ENCODE measurements around the gene DEFB112.

The DEFB112 gene

DNA sequence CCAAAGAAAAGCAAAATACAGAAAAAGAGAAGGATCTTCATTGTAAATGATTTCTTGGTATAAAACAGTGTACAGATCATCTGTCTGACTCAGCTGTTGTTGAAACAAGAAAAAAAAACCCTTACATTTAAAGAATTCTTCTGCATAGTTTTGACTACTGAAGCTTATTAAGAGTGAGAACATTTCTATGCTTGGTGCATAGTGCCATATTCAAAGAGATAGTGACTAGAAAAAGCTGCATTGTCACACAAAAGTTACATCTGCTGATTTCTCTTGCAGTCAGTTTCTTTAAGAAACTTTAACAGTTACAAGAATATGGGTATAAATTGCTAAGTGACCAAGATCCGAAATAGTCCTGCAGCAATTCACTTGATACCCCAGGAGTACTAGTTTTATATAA, at the start of gene DEFB112:
DEFB112 (minus strand) TSS at position 101 of the 400 bp plus-strand sequence; CDS start at position 41, 60 bp downstream.
- no peak for DNase-seq (ENCODE audit: low read depth)

DNA sequence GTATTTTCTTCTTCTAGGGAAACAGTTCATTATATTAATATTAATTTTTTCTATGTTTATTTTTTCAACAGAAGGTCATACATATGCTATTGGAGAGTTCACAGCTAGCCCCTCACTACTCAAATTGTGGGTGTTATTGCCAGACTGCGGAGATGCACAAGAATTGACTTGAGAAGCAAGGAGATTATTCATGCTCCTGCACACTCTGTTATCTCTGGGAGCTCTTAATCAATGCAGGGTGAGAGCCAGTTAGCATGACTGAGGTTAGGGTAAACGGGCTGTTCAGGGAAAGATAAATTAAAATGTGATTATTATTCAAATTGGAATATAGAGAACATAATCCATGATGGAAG, 48.9 kb upstream of the DEFB112 start:
- DNase-seq (ENCODE audit: low read depth), result no peak

DNA sequence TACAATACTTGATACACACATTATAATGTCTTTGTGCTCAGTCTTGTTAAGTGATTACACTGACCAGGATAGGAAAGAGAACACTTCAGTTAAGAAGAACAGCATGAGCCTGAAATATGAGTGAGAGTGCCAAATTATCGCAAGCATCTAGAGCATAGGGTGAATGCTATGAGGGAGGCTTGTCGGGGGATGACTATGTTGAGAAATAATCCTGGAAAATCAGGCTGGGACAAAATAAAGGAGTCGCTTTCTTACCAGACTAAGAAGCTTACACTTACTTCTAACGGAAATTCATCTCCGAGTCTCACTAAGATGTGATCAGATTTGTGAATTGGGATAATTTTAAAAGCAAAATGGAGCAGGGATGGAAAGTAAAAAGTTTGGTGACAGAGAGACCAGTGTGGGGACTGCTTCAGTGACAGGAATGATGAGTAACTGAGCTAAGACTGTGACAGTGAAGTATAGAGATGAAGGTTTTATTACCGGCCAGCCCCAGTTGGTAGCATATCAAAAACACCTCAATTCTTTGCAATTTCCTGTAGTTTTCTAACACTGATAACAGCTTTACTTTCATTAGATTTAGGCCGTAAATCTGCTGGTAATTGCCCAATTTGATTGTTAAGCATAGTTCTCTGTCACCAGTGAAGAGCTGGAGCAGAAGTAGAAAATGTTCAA, 48.4 kb upstream of the DEFB112 start:
- DNase-seq (ENCODE audit: low read depth), result no peak

DNA sequence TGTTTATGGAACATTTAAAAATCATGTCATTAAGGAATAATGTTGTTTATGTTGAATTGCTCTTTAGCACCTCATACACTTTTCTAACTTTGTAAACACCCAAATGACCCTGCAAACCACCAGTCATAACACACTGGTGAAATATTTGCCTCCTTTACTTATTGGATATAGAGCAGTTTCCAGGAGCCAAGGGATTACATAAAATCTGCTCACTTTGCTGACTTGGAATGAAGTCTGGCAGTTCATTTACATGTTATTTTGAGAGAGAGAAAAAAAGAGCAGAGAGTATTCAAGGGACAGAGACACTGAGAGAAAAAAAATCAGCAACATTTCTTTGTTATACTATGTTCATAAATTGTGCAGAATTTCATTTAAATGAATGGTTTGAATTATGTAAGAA, 46.6 kb upstream of the DEFB112 start:
- no peak for DNase-seq (ENCODE audit: low read depth)

- no peak for DNase-seq (ENCODE audit: low read depth)
Measured at GRCh38 chr6:50093938-50094272, 44.2 kb upstream of the DEFB112 start.

- no peak for DNase-seq (ENCODE audit: low read depth)
Measured at GRCh38 chr6:50093116-50093937, 43.6 kb upstream of the DEFB112 start.

DNA sequence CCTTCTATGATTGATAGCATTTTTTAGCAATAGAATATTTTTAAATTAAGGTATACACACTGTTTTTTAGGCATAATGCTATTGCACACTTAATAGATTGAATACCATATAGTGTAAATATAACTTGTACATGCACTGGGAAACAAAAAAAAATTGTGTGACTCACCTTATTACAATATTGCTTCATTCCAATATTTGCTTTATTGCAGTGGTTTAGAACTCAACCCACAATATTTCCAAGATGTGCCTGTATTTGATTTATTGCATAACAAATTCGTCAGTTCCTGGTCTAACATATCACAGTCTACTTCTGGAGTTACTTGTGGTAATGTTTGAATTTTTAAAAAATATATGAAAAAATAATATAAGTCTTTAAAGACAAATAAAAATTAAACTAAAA, 41.9 kb upstream of the DEFB112 start:
- no peak for DNase-seq (ENCODE audit: low read depth)

DNA sequence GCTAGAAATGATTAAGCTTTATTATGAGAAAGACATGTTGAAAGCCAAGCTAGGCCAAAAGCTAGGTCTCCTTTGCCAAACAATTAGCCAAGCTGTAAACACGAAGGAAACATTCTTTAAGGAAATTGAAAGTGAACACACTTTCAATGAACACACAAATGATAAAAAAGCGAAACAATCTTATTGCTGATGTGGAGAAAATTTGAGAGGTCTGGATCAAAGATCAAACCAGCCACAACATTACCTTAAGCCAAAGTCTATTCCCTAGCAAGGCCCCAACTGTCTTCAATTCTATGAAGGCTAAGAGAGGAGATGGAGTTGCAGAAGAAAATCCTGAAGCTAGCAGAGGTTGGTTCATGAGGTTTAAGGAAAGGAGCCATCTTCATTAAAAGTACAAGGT, 40.2 kb upstream of the DEFB112 start:
- DNase-seq (ENCODE audit: low read depth), result no peak

GRCh38 chr6:50087231-50087954, 37.7 kb upstream of the DEFB112 start:
- no peak for DNase-seq (ENCODE audit: low read depth)

- no peak for DNase-seq (ENCODE audit: low read depth)
Measured at GRCh38 chr6:50077385-50077784, 27.7 kb upstream of the DEFB112 start.

- DNase-seq (ENCODE audit: low read depth), result no peak
Measured at GRCh38 chr6:50076431-50076830, 26.7 kb upstream of the DEFB112 start.

DNA sequence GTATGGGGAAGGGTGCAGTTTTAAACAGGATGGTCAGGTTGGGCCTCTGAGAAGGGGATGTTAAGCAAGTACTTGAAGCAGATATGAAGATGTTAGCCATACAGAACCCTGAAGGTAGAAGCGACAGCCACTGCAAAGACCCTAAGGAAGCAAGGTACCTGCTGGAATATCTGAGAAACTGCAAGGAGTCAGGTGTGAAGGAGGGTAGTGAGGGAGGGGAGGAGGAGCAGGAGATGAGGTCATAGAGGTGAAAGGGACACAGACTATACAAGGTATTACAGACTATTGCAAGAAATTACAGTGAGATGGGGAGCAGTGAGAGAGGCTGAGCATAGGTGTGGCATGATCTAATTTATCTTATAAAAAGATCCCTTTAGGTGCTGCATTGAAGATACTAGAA, 22.2 kb upstream of the DEFB112 start:
- no peak for DNase-seq (ENCODE audit: low read depth)

- DNase-seq (ENCODE audit: low read depth), result no peak
Measured at GRCh38 chr6:50070101-50070500, 20.4 kb upstream of the DEFB112 start.

DNA sequence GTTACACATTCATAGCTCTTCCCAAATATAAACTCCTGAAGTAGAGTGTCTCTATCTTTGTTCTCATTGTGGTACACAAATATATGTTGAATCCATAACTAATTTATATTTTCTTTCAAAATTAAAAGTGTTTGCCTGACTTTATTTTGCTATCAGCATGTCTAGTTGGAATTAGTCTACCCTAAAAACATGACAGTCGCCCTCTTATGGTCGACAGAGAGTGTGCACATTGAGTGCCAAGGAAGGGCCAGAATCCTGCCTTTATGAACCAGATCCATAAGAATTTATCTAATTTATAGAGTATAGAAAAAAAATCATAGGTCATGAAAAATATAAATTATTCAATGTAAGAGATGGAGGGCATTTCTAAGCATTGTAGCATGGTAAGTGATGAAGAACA, 12.3 kb upstream of the DEFB112 start:
- no peak for DNase-seq (ENCODE audit: low read depth)

DNA sequence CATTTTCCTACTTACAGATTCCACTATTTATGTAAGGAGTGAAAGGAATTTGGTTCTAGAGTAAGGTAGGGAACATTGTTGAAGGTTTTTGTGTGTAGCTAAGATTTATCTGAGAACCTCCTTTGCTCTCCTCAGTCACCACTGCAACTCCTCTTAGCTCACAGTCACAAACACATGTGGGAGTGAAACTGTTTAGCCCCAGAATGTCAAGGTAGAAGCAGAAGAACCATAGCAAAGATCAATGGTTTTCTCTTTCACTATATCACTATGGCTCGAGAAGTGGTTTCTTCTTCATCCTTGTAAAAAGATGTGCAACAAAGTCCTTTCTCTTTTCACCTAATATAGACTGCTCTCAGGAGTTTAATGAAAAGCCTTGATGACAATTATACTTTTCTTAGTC, 6.5 kb upstream of the DEFB112 start:
- no peak for DNase-seq (ENCODE audit: low read depth)

DNA sequence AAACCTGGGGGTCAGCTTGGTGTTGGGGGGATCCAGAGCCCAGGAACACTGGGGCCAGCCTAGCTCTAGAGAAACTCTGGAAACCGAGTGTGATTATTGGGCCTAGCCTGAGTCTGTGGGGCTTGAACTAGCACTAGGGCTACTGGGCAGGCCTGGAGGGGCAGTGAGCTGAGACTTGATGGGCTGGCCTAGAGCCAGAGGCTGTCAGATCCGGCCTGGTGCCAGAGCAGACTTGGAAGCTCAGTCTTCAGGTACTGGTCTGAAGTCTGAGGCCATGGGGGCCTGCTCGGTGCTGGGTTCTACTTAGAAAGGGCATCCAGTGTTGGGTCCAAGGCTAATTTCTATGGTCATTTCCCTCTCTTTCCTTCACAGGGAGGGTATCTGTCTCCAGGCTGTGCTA, 2.7 kb downstream of the DEFB112 start:
- DNase-seq (ENCODE audit: low read depth), result no peak

DNA sequence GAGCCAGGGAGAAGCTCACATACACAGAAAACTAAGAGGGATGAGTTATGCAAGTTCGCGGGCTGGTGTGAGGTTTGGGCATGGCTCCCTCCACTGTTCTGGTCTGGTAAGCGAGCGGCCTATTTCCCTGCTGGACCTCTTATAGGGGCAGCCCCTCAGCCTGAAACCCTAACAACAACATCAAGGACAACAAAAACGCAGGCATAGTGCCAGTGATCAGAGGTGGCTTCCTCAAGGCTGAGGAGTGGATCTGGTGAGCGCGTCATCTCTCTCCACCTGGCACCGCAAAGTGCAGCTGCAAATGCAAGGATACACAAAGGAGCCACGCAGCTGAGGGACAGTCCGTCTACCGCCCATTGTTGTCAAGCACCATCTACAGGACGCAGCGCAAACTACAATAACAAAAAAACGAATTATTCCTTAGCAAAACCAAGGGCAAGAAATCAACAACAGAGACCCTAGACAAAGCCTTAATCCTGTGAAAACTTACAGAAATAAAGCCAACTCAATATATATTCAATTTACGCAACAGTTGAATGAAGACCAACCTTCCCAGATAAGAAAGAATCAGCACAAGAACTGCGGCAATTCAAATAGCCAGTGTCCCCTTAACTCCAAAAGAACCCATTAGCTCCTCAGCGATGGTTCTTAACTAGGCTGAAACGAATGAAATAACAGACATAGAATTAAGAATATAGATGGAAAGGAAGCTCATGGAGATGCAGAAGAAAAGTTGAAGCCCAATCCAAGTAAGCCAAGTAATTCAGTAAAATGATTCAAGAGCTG, 18.8 kb downstream of the DEFB112 start:
- DNase-seq (ENCODE audit: low read depth), result no peak

DNA sequence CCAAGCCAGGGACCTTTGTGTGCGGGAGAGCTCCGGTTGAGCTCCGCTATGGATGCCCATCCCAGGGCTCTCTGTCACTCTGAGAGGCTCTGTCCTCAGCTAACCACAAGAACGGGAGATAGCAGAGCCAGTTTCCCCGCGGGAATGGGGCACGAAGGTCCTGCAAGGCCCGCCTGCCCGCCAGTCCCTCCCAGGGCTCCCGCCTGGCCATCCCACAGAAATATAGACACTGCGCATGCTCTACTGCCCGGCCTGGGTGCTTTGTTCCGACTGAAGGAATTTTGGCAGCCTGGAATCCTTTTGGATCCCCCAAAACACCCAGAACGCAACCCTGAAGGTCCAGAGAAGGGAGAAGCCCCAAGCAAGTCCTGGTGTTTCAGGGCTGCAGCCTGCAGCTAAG, 19.4 kb downstream of the DEFB112 start:
- no peak for DNase-seq (ENCODE audit: low read depth)

GRCh38 chr6:50025258-50025657, 24.5 kb downstream of the DEFB112 start:
- DNase-seq (ENCODE audit: low read depth), result no peak

DNA sequence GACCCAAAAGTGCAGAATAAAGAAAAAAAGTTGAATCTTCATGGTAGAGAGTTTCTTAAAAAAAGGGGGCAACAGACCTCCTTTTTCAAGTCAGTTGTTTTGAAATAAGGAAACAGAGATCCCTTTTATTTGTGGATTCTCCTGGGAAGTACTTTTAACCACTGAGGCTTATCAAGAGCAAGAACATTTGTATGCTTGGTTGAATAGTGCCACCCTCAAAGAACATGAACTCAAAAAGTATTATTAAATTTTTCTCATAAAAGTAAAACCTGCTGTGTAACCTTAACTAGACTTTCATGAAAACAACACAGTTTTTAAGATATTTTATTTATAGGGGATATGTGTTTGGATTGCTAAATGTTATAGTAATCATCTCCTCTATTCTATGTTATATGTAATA, 27.8 kb downstream of the DEFB112 start, which contains the start of gene DEFB110:
DEFB110 (minus strand) TSS at position 101 of the 400 bp plus-strand sequence; CDS start at position 42, 59 bp downstream.
- no peak for DNase-seq (ENCODE audit: low read depth)

- no peak for DNase-seq (ENCODE audit: low read depth)
Measured at GRCh38 chr6:50007819-50008218, 41.9 kb downstream of the DEFB112 start.

GRCh38 chr6:50003139-50003538, 46.6 kb downstream of the DEFB112 start:
- DNase-seq (ENCODE audit: low read depth), result no peak
